Activated CD8-positive, alpha-beta memory T cell treated with anti-CD3 and anti-CD28 coated beads, Interleukin-2, amount 10 ng/mL, durations not matched to agents 7 days and 5 days (primary cell): ENCODE measurements around the gene ACTRT3. TPM values are rescaled to one million over a fixed set of nuclear protein-coding genes. Genes with fewer than 3 reads are reported as not detected.
"Not testable (repeated sequence)": the region's sequence is repeated elsewhere in the genome, so short reads cannot be mapped to it uniquely, and the experiment has no call there.

Source experiments
- ATAC-seq: fragments of 150-1000 bp; cut with Tn5 transposase; one replicate; pipeline ENCODE4 v1.10.0; 2021; ENCODE audit warnings: moderate library complexity
- CTCF ChIA-PET: fragments of 350-600 bp; sonication (Branson Sonifier 250); formaldehyde crosslinking; loops from one replicate; lab custom pipeline; 2021; ENCODE audit warnings: antibody characterized with exemption; lab: Charles Lee
- DNase-seq: peaks from one replicate; pipeline ENCODE4 v3.0.0-alpha.2; 2020
- H3K27ac Mint-ChIP-seq: one replicate; pipeline ENCODE4 v1.8.0; 2021; ENCODE audit warnings: mild to moderate bottlenecking, mixed read lengths
- H3K27me3 Mint-ChIP-seq: one replicate; pipeline ENCODE4 v1.8.0; 2021; ENCODE audit warnings: mixed read lengths
- H3K36me3 Mint-ChIP-seq: one replicate; pipeline ENCODE4 v1.8.0; 2021; ENCODE audit warnings: mild to moderate bottlenecking, mixed read lengths
- H3K4me1 Mint-ChIP-seq: one replicate; pipeline ENCODE4 v1.8.0; 2021; ENCODE audit warnings: mixed read lengths
- H3K4me3 Mint-ChIP-seq: one replicate; pipeline ENCODE4 v1.8.0; 2021; ENCODE audit warnings: mild to moderate bottlenecking, moderate library complexity, mixed read lengths
- H3K9me3 Mint-ChIP-seq: one replicate; pipeline ENCODE4 v1.8.0; 2022; ENCODE audit warnings: low read depth, mixed read lengths
- total RNA-seq, 2 experiments: library from RNA; stranded (reverse); gene quantifications; one replicate each; pipeline ENCODE4 v1.2.3, GENCODE V29; 2021

The ACTRT3 gene
- total RNA-seq, 2 experiments from 2014 or later: 0.49 to 0.76 TPM

DNA sequence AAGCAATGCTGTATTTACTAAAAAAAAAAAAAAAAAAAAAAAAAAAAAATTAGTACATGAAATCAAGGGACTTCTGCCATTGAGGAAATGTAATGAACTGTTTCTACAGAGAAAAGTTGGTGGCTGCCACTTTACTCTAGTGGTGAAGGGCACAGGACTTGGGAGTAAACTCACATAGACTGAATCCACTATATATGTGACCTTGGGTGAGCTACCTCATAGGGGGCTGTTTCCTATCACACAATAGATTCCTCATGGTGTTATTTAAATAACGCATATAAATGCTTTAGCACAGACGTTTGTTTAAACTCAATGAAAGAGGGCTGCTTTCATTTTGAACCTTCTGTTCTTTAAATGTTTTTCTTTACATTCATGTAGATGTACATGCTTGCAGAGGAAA lies 30.3 kb downstream of the ACTRT3 start:
- no peaks in the 10 kb centered on the region for H3K4me1 Mint-ChIP-seq
- ATAC-seq (no peak), DNase-seq (no peak)
- CTCF ChIA-PET: interaction anchor here (1.0 kb wide), 1 partner anchor 15 kb away, joined by 3 read pairs; no protein-coding TSS in a partner anchor
- H3K27ac Mint-ChIP-seq: no peak overlapping the region
- H3K36me3 Mint-ChIP-seq: no peaks in the 10 kb centered on the region
- peaks cover 5% of the 10 kb centered on the region for H3K9me3 Mint-ChIP-seq
- H3K4me3 Mint-ChIP-seq: no peak overlapping the region
- H3K27me3 Mint-ChIP-seq: peaks cover 2% of the 10 kb centered on the region

DNA sequence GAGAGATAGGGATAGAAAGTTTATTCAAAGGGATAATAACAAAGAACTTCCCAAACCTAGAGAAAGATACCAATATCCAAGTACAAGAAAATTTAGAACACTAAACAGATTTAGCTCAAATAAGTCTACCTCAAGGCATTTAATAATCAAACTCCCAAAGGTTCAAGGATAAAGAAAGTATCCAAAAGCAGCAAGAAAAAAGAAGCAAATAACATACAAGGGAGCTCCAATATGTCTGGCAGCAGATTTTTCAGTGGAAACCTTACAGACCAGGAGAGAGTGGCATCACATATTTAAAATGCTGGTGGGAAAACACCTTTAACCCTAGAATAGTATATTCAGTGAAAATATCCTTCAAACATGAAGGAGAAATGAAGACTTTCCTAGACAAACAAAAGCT lies 37.5 kb downstream of the ACTRT3 start:
- H3K4me1 Mint-ChIP-seq, H3K9me3 Mint-ChIP-seq, H3K36me3 Mint-ChIP-seq, H3K4me3 Mint-ChIP-seq, CTCF ChIA-PET, H3K27ac Mint-ChIP-seq, ATAC-seq, DNase-seq: not testable (repeated sequence)
- peaks cover 31% of the 10 kb centered on the region for H3K27me3 Mint-ChIP-seq

DNA sequence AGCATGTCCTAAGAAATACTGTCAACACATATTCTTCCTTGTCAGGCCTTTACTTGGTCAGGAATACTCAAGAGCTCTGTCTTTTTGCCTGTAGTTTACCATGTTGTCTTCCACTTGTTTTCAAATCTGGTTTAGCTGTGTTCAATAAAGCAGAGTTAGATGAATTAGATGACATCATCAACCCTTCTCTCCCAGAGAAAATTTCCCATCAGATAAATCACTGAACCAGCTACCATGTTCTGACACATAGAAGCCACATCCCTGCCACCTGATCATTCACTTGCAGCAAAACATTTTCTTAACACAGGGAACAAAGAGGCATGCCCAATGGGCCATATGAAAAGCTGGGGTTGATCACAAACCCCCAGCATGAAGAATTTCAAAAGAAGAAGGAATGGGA lies 46.6 kb downstream of the ACTRT3 start:
- CTCF ChIA-PET: no interaction called here
- Mint-ChIP-seq H3K36me3 (no peaks in the 10 kb centered on the region), H3K27ac (no peak overlapping the region), H3K27me3 (peaks cover 18% of the 10 kb centered on the region), H3K4me1 (no peaks in the 10 kb centered on the region), H3K9me3 (no peaks in the 10 kb centered on the region), H3K4me3 (no peak overlapping the region)
- no peak for ATAC-seq
- DNase-seq: no peak

DNA sequence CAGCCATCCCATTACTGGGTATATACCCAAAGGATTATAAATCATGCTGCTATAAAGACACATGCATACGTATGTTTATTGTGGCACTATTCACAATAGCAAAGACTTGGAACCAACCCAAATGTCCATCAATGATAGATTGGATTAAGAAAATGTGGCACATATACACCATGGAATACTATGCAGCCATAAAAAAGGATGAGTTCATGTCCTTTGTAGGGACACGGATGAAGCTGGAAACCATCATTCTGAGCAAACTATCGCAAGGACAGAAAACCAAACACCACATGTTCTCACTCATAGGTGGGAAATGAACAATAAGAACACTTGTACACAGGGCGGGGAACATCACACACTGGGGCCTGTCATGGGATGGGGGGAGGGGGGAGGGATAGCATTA lies 50.9 kb downstream of the ACTRT3 start:
- DNase-seq, H3K4me1 Mint-ChIP-seq, H3K9me3 Mint-ChIP-seq, H3K36me3 Mint-ChIP-seq, H3K27ac Mint-ChIP-seq, H3K4me3 Mint-ChIP-seq, CTCF ChIA-PET, ATAC-seq: not testable (repeated sequence)
- H3K27me3 Mint-ChIP-seq: peaks cover 16% of the 10 kb centered on the region

Other genes starting within 250 kb of the ACTRT3 start
- not detected for gene MECOM, start 105.8 kb downstream of the ACTRT3 start, total RNA-seq
- 10 to 100 TPM; 10.5 to 17.4 TPM for gene TERC, start 4.5 kb downstream of the ACTRT3 start, total RNA-seq
- 10 to 100 TPM; 15.3 to 16.9 TPM for gene MYNN, start 3.8 kb upstream of the ACTRT3 start, total RNA-seq
- gene LRRIQ4, start 43.3 kb upstream of the ACTRT3 start, total RNA-seq: under 1 TPM; 0.23 to 0.35 TPM
- gene LRRC34, start 43.3 kb upstream of the ACTRT3 start, total RNA-seq: 1 to 10 TPM; 7.2 to 9.6 TPM
- not detected for gene LRRC31, start 100.4 kb upstream of the ACTRT3 start, total RNA-seq
- gene SAMD7, start 142.0 kb upstream of the ACTRT3 start, total RNA-seq: not detected
- 10 to 100 TPM; 36.0 to 47.7 TPM for gene SEC62, start 197.2 kb upstream of the ACTRT3 start, total RNA-seq